Upper lobe of left lung (tissue), 6 donors: ENCODE results near the gene PGBD5. TPM values are rescaled to one million over a fixed set of nuclear protein-coding genes. Genes with fewer than 3 reads are reported as not detected.

ENCODE experiments used
- ATAC-seq, 2 donors: fragments of 200-7000 bp; cut with Tn5 transposase; one replicate each; pipeline ENCODE4 v1.9.1; 2022; ENCODE audit warnings: mild to moderate bottlenecking in 2 of 2, moderate library complexity in 2 of 2; ENCODE audit not compliant: low FRiP score in 2 of 2
- DNase-seq, 2 donors: peaks; one replicate each; pipeline ENCODE4 v3.0.0-alpha.2; 2019 to 2020
- H3K27ac ChIP-seq, 4 donors: fragments of 200-600 bp; sonication (generic); one replicate each; pipeline ENCODE4 v1.5.1; 2016 to 2019
- H3K27me3 ChIP-seq, 4 donors: fragments of 200-600 bp; sonication (generic); one replicate each; pipeline ENCODE4 v1.5.1; 2017 to 2019
- H3K36me3 ChIP-seq, 4 donors: fragments of 200-600 bp; sonication (generic); one replicate each; pipeline ENCODE4 v1.5.1; 2016 to 2019
- H3K4me1 ChIP-seq, 4 donors: fragments of 200-600 bp; sonication (generic); one replicate each; pipeline ENCODE4 v1.5.1; 2018 to 2019
- H3K4me3 ChIP-seq, 4 donors: fragments of 200-600 bp; sonication (generic); one replicate each; pipeline ENCODE4 v1.5.1; 2017 to 2019; ENCODE audit warnings: mild to moderate bottlenecking in 2 of 4, moderate library complexity in 1 of 4
- H3K9me3 ChIP-seq, 4 donors: fragments of 200-600 bp; sonication (generic); one replicate each; pipeline ENCODE4 v1.5.1; 2018 to 2019
- EP300 ChIP-seq, 4 donors: sonication (generic); formaldehyde crosslinking; IDR thresholded peaks; one replicate each; pipeline ENCODE4 v1.5.1; 2017; ENCODE audit warnings: antibody characterized with exemption in 4 of 4, control low read depth in 2 of 4
- POLR2A ChIP-seq, 4 donors: fragments of 450-650 bp; IDR thresholded peaks; one replicate each; pipeline ENCODE4 v1.5.1; 2016 to 2017; ENCODE audit warnings: antibody characterized with exemption in 4 of 4, mild to moderate bottlenecking in 2 of 4
- POLR2AphosphoS5 ChIP-seq, 2 donors: sonication (generic); formaldehyde crosslinking; IDR thresholded peaks; one replicate each; pipeline ENCODE4 v1.5.1; 2017; ENCODE audit warnings: antibody characterized with exemption in 2 of 2
- WGBS, 2 donors: methylation state at CpG; one replicate each; pipeline ENCODE4 v1.1.5; 2017 to 2018; 5-methylcytosine and 5-hydroxymethylcytosine counted together
- total RNA-seq, 6 donors: library from RNA; depleted of rRNA in 4 of 6; stranded (reverse); fragments of >200 nt in 4 of 6; gene quantifications; one replicate each; pipeline versions ENCODE4 v1.1.0 to v1.2.1, GENCODE V29; 2016 to 2021
- TF ChIP-seq, protein P1 (sequence below), 6 experiments: fragments of 450-650 bp in 4 of 6; fragments of 200-600 bp in 2 of 6; sonication (generic) in 2 of 6; IDR thresholded peaks; one replicate each; pipeline ENCODE4 v1.5.1; 2016 to 2019; ENCODE audit warnings: antibody characterized with exemption in 6 of 6
- donor health status: DM: no; HTN: no; CAD: no; lungs with moderate emphysema.
- donor health status: DM: no; HTN: yes; CAD: no; lungs with severe emphysema.

Gene PGBD5
- total RNA-seq, 6 donors from 2014 or later, result 0.78 to 5.0 (median 3.9) TPM

DNA sequence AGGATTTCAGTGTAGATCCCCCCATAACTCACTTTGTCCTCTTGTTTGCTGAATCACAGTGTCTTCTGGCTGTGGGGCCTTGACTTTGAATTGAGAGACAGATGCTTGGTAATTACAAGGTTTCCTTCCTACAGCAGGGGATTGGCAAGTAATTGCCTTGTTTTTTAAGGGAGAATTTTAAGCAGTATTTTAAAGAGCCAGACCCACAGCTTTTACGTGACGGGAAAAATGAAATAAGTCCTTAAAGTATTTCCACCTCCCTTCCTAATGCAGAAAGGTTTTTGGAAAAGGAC, 41.0 kb downstream of the PGBD5 start:
- H3K4me1 ChIP-seq, result peaks cover 2 to 15% (median 9%) of the 10 kb centered on the region in 4 donors
- H3K4me3 ChIP-seq, result no peak overlapping the region
- H3K27ac ChIP-seq, result no peak overlapping the region
- no peaks in the 10 kb centered on the region for H3K36me3 ChIP-seq
- ATAC-seq (no peak), DNase-seq (no peak)
- H3K27me3 ChIP-seq, result no peaks in the 10 kb centered on the region
- H3K9me3 ChIP-seq, result no peaks in the 10 kb centered on the region
- TF ChIP-seq EP300 (IDR thresholded peaks at IDR 0.05) (no peak), POLR2A (IDR thresholded peaks at IDR 0.05) (no peak), POLR2AphosphoS5 (IDR thresholded peaks at IDR 0.05) (no peak)
- TF ChIP-seq, protein P1, sequence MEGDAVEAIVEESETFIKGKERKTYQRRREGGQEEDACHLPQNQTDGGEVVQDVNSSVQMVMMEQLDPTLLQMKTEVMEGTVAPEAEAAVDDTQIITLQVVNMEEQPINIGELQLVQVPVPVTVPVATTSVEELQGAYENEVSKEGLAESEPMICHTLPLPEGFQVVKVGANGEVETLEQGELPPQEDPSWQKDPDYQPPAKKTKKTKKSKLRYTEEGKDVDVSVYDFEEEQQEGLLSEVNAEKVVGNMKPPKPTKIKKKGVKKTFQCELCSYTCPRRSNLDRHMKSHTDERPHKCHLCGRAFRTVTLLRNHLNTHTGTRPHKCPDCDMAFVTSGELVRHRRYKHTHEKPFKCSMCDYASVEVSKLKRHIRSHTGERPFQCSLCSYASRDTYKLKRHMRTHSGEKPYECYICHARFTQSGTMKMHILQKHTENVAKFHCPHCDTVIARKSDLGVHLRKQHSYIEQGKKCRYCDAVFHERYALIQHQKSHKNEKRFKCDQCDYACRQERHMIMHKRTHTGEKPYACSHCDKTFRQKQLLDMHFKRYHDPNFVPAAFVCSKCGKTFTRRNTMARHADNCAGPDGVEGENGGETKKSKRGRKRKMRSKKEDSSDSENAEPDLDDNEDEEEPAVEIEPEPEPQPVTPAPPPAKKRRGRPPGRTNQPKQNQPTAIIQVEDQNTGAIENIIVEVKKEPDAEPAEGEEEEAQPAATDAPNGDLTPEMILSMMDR (IDR thresholded peaks at IDR 0.05), result no peak
- WGBS, 2 donors, result 90 to 98% methylated on average over 2 of the region's 2 CpGs

DNA sequence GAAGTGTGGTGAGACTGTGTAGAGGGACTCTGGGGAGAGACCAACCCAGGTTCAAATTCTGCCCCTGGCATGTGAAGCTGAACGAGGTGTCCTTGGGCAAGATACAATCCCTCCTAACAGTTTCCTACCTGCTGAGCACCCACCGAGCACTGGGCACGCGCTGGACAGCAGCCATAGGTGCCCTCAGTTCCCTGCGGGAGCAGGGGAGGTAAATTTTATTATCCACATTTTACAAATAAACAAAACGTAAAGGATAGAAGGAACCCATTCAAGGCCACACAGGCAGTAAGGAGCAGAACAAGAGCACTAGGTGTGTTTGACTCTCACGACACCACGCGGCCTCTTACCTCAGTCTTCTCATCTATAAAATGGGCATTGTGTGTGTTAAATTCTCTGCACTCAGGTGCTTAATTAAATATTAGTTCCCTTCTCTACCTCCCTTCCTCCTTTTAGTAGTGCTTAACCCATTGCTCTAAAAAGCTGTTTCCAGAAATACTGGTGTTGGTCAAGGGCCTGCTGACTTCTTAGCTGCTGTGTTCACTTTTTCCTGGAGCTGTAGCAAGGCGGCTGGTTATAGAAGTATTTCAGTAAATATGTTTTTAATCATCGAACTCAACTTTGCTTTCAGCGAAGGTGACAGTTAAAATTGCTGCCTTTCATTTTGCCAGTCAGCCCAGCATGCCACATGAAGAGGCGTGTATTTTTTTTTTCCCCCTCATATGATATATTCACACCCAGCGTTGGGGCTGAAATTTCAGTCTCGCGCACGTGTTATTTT, 41.6 kb downstream of the PGBD5 start:
- H3K4me3 ChIP-seq, result no peak overlapping the region
- H3K4me1 ChIP-seq, result peaks cover 2 to 15% (median 9%) of the 10 kb centered on the region in 4 donors
- H3K9me3 ChIP-seq, result peaks cover 0 to 4% (median under 1%) of the 10 kb centered on the region in 4 donors
- no peak overlapping the region for H3K27ac ChIP-seq
- TF ChIP-seq POLR2AphosphoS5 (IDR thresholded peaks at IDR 0.05) (no peak), POLR2A (IDR thresholded peaks at IDR 0.05) (no peak), EP300 (IDR thresholded peaks at IDR 0.05) (no peak)
- TF ChIP-seq, protein P1 (IDR thresholded peaks at IDR 0.05), result no peak
- no peaks in the 10 kb centered on the region for H3K36me3 ChIP-seq
- DNase-seq, result no peak
- 81 to 85% methylated on average over 17 of the region's 17 CpGs for WGBS, 2 donors
- H3K27me3 ChIP-seq, result no peaks in the 10 kb centered on the region
- ATAC-seq, result no peak

DNA sequence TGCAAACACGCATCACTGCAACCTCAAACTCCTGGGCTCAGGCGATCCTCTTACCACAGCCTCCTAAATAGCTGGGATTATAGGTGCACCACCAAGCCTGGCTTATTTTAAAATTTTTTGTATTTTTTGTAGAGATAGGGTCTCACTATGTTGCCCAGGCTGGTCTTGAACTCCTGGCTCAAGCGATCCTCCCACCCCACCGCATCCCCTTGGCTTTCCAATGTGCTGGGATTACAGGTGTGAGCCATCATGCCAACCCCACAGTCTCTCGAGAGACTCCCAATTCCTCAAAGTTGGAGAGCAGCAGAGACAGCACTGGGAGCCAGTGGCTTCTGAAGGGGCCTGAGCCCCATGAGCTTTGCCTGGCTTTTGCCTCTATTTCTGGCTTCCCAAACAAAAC, 42.7 kb downstream of the PGBD5 start:
- no peak overlapping the region for H3K27ac ChIP-seq
- no peak for TF ChIP-seq EP300 (IDR thresholded peaks at IDR 0.05)
- TF ChIP-seq POLR2A (IDR thresholded peaks at IDR 0.05), result no peak
- TF ChIP-seq POLR2AphosphoS5 (IDR thresholded peaks at IDR 0.05), result no peak
- TF ChIP-seq, protein P1 (IDR thresholded peaks at IDR 0.05), result no peak
- peaks cover 0 to 13% (median 4%) of the 10 kb centered on the region in 4 donors for H3K9me3 ChIP-seq
- no peak for ATAC-seq
- H3K27me3 ChIP-seq, result no peaks in the 10 kb centered on the region
- no peak for DNase-seq
- H3K4me1 ChIP-seq, result peaks cover 2 to 15% (median 9%) of the 10 kb centered on the region in 4 donors
- WGBS, 2 donors, result 78 to 97% methylated on average over 5 of the region's 5 CpGs
- H3K4me3 ChIP-seq, result no peak overlapping the region
- no peaks in the 10 kb centered on the region for H3K36me3 ChIP-seq

DNA sequence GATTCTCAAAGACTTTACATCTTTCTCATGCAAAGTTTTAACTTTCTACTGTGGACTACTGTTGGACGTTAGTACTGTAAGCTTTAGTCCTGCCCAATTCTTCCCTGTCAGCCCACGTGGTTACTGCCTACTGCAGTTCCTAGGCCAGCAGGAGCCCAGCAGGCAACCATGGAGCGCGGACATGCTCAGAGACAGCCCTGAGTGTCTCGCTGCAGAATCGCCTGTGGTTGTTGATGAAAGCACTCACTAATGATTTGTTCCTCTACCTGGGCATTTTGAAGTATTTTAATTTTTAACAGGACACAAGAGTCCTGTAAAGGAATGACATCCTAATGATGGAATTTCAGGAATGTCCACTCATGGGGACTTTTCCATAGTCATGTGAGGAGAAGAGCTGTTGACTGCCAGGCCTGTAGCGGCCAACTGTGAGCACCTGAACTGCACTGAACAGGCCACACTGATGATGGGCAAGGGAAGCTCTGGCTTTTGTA, 44.1 kb downstream of the PGBD5 start:
- peaks cover 2 to 15% (median 9%) of the 10 kb centered on the region in 4 donors for H3K4me1 ChIP-seq
- DNase-seq (peak in 1 of 2 donors; percentile 68), ATAC-seq (peak; percentile 29 to 79)
- H3K9me3 ChIP-seq, result peaks cover 0 to 13% (median 4%) of the 10 kb centered on the region in 4 donors
- WGBS, 2 donors, result 43 to 56% methylated on average over 7 of the region's 7 CpGs
- H3K27ac ChIP-seq, result peak overlapping the region in 3 of 4 donors; percentile 4 to 58 (median 29)
- H3K36me3 ChIP-seq, result no peaks in the 10 kb centered on the region
- TF ChIP-seq EP300 (IDR thresholded peaks at IDR 0.05) (peak in 2 of 4 donors; percentile 25 to 70), POLR2A (IDR thresholded peaks at IDR 0.05) (no peak), POLR2AphosphoS5 (IDR thresholded peaks at IDR 0.05) (peak in 1 of 2 donors; percentile 30)
- TF ChIP-seq, protein P1 (IDR thresholded peaks at IDR 0.05), result no peak
- H3K4me3 ChIP-seq, result no peak overlapping the region
- H3K27me3 ChIP-seq, result no peaks in the 10 kb centered on the region
